ENCODE results near the gene DDX49. TPM values are rescaled to one million over a fixed set of nuclear protein-coding genes. Genes with fewer than 3 reads are reported as not detected.

Gene DDX49
- total RNA-seq, 1 experiment from 2014 or later, result 68.8 TPM

DNA sequence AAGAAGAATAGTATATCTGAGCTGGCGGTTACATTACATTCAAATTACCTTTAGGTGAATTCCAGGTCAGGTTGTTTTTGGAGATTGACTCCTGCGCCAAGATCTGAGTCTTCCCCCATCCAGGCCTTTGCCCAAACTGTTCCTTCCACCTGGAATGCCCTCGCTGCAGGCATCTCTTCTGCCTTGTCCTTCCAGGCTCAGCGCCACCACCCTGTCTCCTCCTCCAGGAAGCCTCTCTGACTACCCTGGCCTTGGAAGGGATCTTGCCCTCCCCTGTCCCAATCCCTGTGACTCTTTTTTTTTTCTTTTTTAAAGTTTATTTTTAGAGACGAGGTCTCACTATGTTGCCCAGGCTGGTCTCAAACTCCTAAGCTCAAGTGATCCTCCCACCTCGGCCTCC is 23.2 kb downstream of the DDX49 start:
- H3K27ac ChIP-seq (ENCODE audit: low read depth, low read length, poor library complexity, severe bottlenecking), result no peak overlapping the region
- H3K9me3 ChIP-seq (ENCODE audit: low read depth, low read length, poor library complexity, severe bottlenecking), result no peaks in the 10 kb centered on the region
- CTCF ChIA-PET, result no interaction called here
- POLR2A ChIA-PET (ENCODE audit: low non-redundant PET), result no interaction called here
- TF ChIP-seq EZH2 (IDR thresholded peaks at IDR 0.05; ENCODE audit: borderline replicate concordance, low read depth, low read length, poor library complexity, severe bottlenecking), result no peak
- TF ChIP-seq, protein P1, sequence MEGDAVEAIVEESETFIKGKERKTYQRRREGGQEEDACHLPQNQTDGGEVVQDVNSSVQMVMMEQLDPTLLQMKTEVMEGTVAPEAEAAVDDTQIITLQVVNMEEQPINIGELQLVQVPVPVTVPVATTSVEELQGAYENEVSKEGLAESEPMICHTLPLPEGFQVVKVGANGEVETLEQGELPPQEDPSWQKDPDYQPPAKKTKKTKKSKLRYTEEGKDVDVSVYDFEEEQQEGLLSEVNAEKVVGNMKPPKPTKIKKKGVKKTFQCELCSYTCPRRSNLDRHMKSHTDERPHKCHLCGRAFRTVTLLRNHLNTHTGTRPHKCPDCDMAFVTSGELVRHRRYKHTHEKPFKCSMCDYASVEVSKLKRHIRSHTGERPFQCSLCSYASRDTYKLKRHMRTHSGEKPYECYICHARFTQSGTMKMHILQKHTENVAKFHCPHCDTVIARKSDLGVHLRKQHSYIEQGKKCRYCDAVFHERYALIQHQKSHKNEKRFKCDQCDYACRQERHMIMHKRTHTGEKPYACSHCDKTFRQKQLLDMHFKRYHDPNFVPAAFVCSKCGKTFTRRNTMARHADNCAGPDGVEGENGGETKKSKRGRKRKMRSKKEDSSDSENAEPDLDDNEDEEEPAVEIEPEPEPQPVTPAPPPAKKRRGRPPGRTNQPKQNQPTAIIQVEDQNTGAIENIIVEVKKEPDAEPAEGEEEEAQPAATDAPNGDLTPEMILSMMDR (conservative IDR thresholded peaks at IDR 0.05; ENCODE audit: low read depth, low read length), result no peak
- no peak overlapping the region for H3K4me3 ChIP-seq (ENCODE audit: low read depth, low read length, poor library complexity, severe bottlenecking)
- peaks cover 12% of the 10 kb centered on the region for H3K4me1 ChIP-seq (ENCODE audit: insufficient read depth, low read length, poor library complexity, severe bottlenecking)
- H3K36me3 ChIP-seq (ENCODE audit: insufficient read depth, low read length, poor library complexity, severe bottlenecking), result no peaks in the 10 kb centered on the region
- DNase-seq (ENCODE audit: low spot score), result no peak
- intact Hi-C loops (cut with micrococcal nuclease; ENCODE audit: unreplicated experiment), result no loop called here
- no TSS peak for BruUV-seq (replicated peaks)
- no peaks in the 10 kb centered on the region for H3K27me3 ChIP-seq (replicated peaks; ENCODE audit: insufficient read depth, low read depth, low read length, poor library complexity)

DNA sequence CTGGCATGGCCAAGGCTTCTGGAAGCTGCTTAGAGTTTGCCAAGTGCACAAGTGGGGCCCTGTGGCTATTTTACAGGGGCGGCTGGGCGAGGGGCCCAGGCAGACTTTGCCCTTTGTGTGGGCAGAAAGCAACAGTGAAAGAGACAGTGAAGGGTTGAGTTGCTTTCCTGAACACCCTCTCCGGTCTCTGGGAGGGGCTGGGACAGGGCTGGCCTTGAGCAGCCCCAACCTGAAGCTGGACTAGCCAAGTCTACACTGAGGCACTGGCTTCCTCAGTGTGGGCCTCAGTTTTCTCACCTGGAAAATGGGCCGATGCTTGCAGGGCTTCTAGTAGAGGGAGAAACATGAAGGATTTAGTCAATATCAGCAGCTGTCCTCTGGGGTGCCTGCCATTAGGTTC is 23.9 kb downstream of the DDX49 start:
- H3K4me3 ChIP-seq (ENCODE audit: low read depth, low read length, poor library complexity, severe bottlenecking), result no peak overlapping the region
- TF ChIP-seq, protein P1 (conservative IDR thresholded peaks at IDR 0.05; ENCODE audit: low read depth, low read length), result no peak
- TF ChIP-seq EZH2 (IDR thresholded peaks at IDR 0.05; ENCODE audit: borderline replicate concordance, low read depth, low read length, poor library complexity, severe bottlenecking), result no peak
- H3K36me3 ChIP-seq (ENCODE audit: insufficient read depth, low read length, poor library complexity, severe bottlenecking), result no peaks in the 10 kb centered on the region
- no peaks in the 10 kb centered on the region for H3K27me3 ChIP-seq (replicated peaks; ENCODE audit: insufficient read depth, low read depth, low read length, poor library complexity)
- no peaks in the 10 kb centered on the region for H3K9me3 ChIP-seq (ENCODE audit: low read depth, low read length, poor library complexity, severe bottlenecking)
- peaks cover 12% of the 10 kb centered on the region for H3K4me1 ChIP-seq (ENCODE audit: insufficient read depth, low read length, poor library complexity, severe bottlenecking)
- no TSS peak for BruUV-seq (replicated peaks)
- intact Hi-C loops (cut with micrococcal nuclease; ENCODE audit: unreplicated experiment), result no loop called here
- ChIA-PET CTCF (no interaction called here), POLR2A (ENCODE audit: low non-redundant PET) (no interaction called here)
- no peak for DNase-seq (ENCODE audit: low spot score)
- no peak overlapping the region for H3K27ac ChIP-seq (ENCODE audit: low read depth, low read length, poor library complexity, severe bottlenecking)

DNA sequence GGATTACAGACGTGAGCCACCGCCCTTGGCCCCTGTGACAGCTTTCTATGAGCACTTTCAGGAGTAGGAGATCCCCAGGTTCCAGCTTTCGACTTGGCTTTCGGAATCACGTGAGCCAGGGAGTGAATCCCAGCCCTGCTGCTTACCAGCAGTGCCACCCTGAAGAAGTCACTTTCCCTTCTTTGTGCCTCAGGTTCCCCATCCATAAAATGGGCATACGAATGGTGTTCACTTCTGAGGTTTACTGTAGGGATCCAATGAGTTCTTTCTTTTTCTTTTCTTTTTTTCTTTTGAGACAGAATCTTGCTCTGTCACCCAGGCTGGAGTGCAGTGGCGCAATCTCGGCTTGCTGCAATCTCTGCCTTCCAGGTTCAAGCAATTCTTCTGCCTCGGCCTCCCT is 25.8 kb downstream of the DDX49 start:
- TF ChIP-seq, protein P1 (conservative IDR thresholded peaks at IDR 0.05; ENCODE audit: low read depth, low read length), result no peak
- TF ChIP-seq EZH2 (IDR thresholded peaks at IDR 0.05; ENCODE audit: borderline replicate concordance, low read depth, low read length, poor library complexity, severe bottlenecking), result no peak
- no TSS peak for BruUV-seq (replicated peaks)
- CTCF ChIA-PET, result no interaction called here
- Histone ChIP-seq H3K27ac (ENCODE audit: low read depth, low read length, poor library complexity, severe bottlenecking) (no peak overlapping the region), H3K9me3 (ENCODE audit: low read depth, low read length, poor library complexity, severe bottlenecking) (no peaks in the 10 kb centered on the region), H3K36me3 (ENCODE audit: insufficient read depth, low read length, poor library complexity, severe bottlenecking) (no peaks in the 10 kb centered on the region), H3K4me1 (ENCODE audit: insufficient read depth, low read length, poor library complexity, severe bottlenecking) (peaks cover 4% of the 10 kb centered on the region), H3K27me3 (replicated peaks; ENCODE audit: insufficient read depth, low read depth, low read length, poor library complexity) (no peaks in the 10 kb centered on the region), H3K4me3 (ENCODE audit: low read depth, low read length, poor library complexity, severe bottlenecking) (no peak overlapping the region)
- no peak for DNase-seq (ENCODE audit: low spot score)
- intact Hi-C loops (cut with micrococcal nuclease; ENCODE audit: unreplicated experiment), result no loop called here
- POLR2A ChIA-PET (ENCODE audit: low non-redundant PET), result no interaction called here
